Mesendoderm (in vitro differentiated cells): Measurements from ENCODE around the gene KLHL29.

ENCODE experiments used
- DNase-seq: peaks from one replicate; pipeline ENCODE4 v3.0.0; 2013
- H2AK5ac ChIP-seq: 2 replicates; pipeline ENCODE4 v1.6.1; 2013; ENCODE audit warnings: low read length, inconsistent platforms
- H2BK120ac ChIP-seq: 2 replicates; pipeline ENCODE4 v1.6.1; 2013; ENCODE audit warnings: low read depth, mild to moderate bottlenecking, low read length, moderate library complexity, mixed read lengths
- H2BK15ac ChIP-seq: replicated peaks from 2 replicates; pipeline ENCODE4 v1.6.1; 2013; ENCODE audit warnings: low read depth, mild to moderate bottlenecking, moderate library complexity
- H2BK5ac ChIP-seq: 2 replicates; pipeline ENCODE4 v1.6.1; 2013; ENCODE audit warnings: low read length, inconsistent platforms
- H3K18ac ChIP-seq: 2 replicates; pipeline ENCODE4 v1.6.1; 2013; ENCODE audit warnings: mild to moderate bottlenecking, low read length, mixed read lengths
- H3K23ac ChIP-seq: one replicate; pipeline ENCODE4 v1.6.1; 2013; ENCODE audit warnings: low read length
- H3K27ac ChIP-seq: 2 replicates; pipeline ENCODE4 v1.5.1; 2013; ENCODE audit warnings: low read depth, mild to moderate bottlenecking, inconsistent platforms, low read length, moderate library complexity
- H3K27me3 ChIP-seq: 2 replicates; pipeline ENCODE4 v1.6.1; 2013; ENCODE audit warnings: low read length, control low read depth, mild to moderate bottlenecking, inconsistent platforms; ENCODE audit not compliant: insufficient read depth, poor library complexity
- H3K36me3 ChIP-seq: 2 replicates; pipeline ENCODE4 v1.6.1; 2013; ENCODE audit warnings: low read length, inconsistent platforms; ENCODE audit not compliant: control insufficient read depth, insufficient read depth
- H3K4ac ChIP-seq: one replicate; pipeline ENCODE4 v1.6.1; 2013; ENCODE audit warnings: low read depth, mild to moderate bottlenecking, low read length, moderate library complexity
- H3K4me1 ChIP-seq: 2 replicates; pipeline ENCODE4 v1.6.1; 2013; ENCODE audit warnings: low read depth, low read length, inconsistent platforms; ENCODE audit not compliant: control insufficient read depth
- H3K4me2 ChIP-seq: 2 replicates; pipeline ENCODE4 v1.6.1; 2013; ENCODE audit warnings: low read length
- H3K4me3 ChIP-seq: 2 replicates; pipeline ENCODE4 v1.5.1; 2013; ENCODE audit warnings: mild to moderate bottlenecking, low read length
- H3K56ac ChIP-seq: one replicate; pipeline ENCODE4 v1.6.1; 2013; ENCODE audit warnings: low read length
- H3K79me1 ChIP-seq: 2 replicates; pipeline ENCODE4 v1.6.1; 2013; ENCODE audit warnings: low read length, inconsistent platforms
- H3K79me2 ChIP-seq: 2 replicates; pipeline ENCODE4 v1.6.1; 2013; ENCODE audit warnings: mild to moderate bottlenecking, low read length; ENCODE audit not compliant: control insufficient read depth, insufficient read depth
- H3K9ac ChIP-seq: 2 replicates; pipeline ENCODE4 v1.6.1; 2013; ENCODE audit warnings: low read length, inconsistent platforms
- H4K5ac ChIP-seq: one replicate; pipeline ENCODE4 v1.6.1; 2013; ENCODE audit warnings: low read length
- H4K8ac ChIP-seq: one replicate; pipeline ENCODE4 v1.6.1; 2013; ENCODE audit warnings: low read depth, mild to moderate bottlenecking, control low read depth, low read length, moderate library complexity
- WGBS: extraction: QIAGEN DNeasy Blood & Tissue Kit; methylation state at CpG from one replicate; pipeline ENCODE4 v1.1.7; 2013; ENCODE audit warnings: low lambda C conversion rate, missing lambda C conversion rate; ENCODE audit not compliant: insufficient coverage; ENCODE audit errors: extremely low coverage; 5-methylcytosine and 5-hydroxymethylcytosine counted together

KLHL29 gene

DNA sequence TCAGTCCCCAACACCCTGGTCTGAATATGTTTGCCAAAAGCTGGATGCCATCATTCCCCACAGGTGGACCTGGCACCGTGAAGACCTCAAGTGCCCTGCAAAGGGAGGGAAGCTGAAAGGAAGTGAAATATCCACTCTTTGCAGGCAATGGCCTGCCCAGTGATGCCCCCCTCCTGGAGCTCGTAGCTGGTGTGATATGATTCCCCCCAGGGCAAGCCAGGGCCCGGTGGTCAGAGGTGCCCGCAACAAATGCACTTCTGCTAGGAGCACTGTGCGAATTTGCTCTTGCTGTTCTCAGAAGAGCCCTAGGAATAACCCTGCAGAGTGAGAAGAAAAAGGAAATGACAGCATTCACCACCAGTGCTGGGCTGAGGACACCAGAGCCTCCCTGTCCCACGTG is 247.4 kb downstream of the KLHL29 start:
- Histone ChIP-seq H3K36me3 (no peaks in the 10 kb centered on the region), H3K4me1 (peaks cover 2% of the 10 kb centered on the region)
- no CpG with 5 or more reads among the region's 6 CpGs for WGBS

GRCh38 chr2:23632831-23633395 is 247.9 kb downstream of the KLHL29 start:
- no peak overlapping the region for H3K4me3 ChIP-seq
- no peak overlapping the region for H2BK15ac ChIP-seq
- DNase-seq = no peak
- no peak overlapping the region for H3K56ac ChIP-seq
- H4K5ac ChIP-seq = no peak overlapping the region
- no peak overlapping the region for H2AK5ac ChIP-seq
- no peak overlapping the region for H3K18ac ChIP-seq
- H3K4me1 ChIP-seq = peaks cover 2% of the 10 kb centered on the region
- H3K79me2 ChIP-seq = no peaks in the 10 kb centered on the region
- H3K79me1 ChIP-seq = no peaks in the 10 kb centered on the region
- no peak overlapping the region for H4K8ac ChIP-seq
- no peak overlapping the region for H2BK120ac ChIP-seq
- no peak overlapping the region for H3K4me2 ChIP-seq
- no peak overlapping the region for H3K9ac ChIP-seq
- WGBS = no CpG with 5 or more reads among the region's 5 CpGs
- H3K27me3 ChIP-seq = no peaks in the 10 kb centered on the region
- no peak overlapping the region for H3K23ac ChIP-seq
- no peak overlapping the region for H3K27ac ChIP-seq
- H2BK5ac ChIP-seq = no peak overlapping the region
- H3K36me3 ChIP-seq = no peaks in the 10 kb centered on the region
- no peak overlapping the region for H3K4ac ChIP-seq

More for the DNA sequence above, 247.4 kb downstream of the KLHL29 start:
- no peak overlapping the region for H2BK5ac ChIP-seq
- no peaks in the 10 kb centered on the region for H3K79me2 ChIP-seq
- no peaks in the 10 kb centered on the region for H3K27me3 ChIP-seq
- H3K4me2 ChIP-seq = no peak overlapping the region
- H3K27ac ChIP-seq = no peak overlapping the region
- H3K4me3 ChIP-seq = no peak overlapping the region
- no peak for DNase-seq
- H2AK5ac ChIP-seq = no peak overlapping the region
- no peak overlapping the region for H2BK15ac ChIP-seq
- H3K56ac ChIP-seq = no peak overlapping the region
- H4K5ac ChIP-seq = no peak overlapping the region
- H3K23ac ChIP-seq = no peak overlapping the region
- no peaks in the 10 kb centered on the region for H3K79me1 ChIP-seq
- H3K18ac ChIP-seq = no peak overlapping the region
- H2BK120ac ChIP-seq = no peak overlapping the region
- no peak overlapping the region for H4K8ac ChIP-seq
- no peak overlapping the region for H3K4ac ChIP-seq
- H3K9ac ChIP-seq = no peak overlapping the region

DNA sequence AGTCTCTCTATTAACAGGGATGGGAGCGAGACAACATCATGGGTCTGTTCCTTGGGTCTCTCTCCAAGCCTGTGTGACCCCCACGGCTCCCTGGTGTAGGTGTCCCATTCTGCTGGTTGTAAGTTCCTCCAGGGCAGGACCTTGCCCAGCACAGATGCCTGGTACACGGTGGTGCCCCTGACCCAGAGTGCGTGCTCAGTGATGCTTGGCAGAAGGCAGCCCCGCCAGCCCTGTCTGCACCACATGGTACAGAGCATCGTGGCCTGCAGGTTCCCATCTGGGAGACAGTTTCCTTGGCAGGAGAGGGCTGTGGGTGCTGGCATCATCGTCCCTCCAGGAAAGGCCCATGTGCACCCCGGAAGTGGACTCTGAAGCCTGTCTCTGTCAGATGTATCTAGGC is 249.0 kb downstream of the KLHL29 start:
- Histone ChIP-seq H3K23ac (no peak overlapping the region), H3K36me3 (no peaks in the 10 kb centered on the region), H3K4me3 (no peak overlapping the region), H2AK5ac (no peak overlapping the region), H3K27ac (no peak overlapping the region), H3K4ac (no peak overlapping the region), H3K79me1 (no peaks in the 10 kb centered on the region), H3K4me2 (no peak overlapping the region), H3K18ac (no peak overlapping the region), H4K8ac (no peak overlapping the region), H4K5ac (no peak overlapping the region), H3K56ac (no peak overlapping the region), H3K79me2 (no peaks in the 10 kb centered on the region), H2BK5ac (no peak overlapping the region), H3K4me1 (peaks cover 2% of the 10 kb centered on the region), H3K9ac (no peak overlapping the region), H3K27me3 (no peaks in the 10 kb centered on the region), H2BK120ac (no peak overlapping the region), H2BK15ac (no peak overlapping the region)
- WGBS = no CpG with 5 or more reads among the region's 8 CpGs
- DNase-seq = no peak

- Histone ChIP-seq H2BK15ac (no peak overlapping the region), H3K4me1 (peaks cover 2% of the 10 kb centered on the region), H3K23ac (no peak overlapping the region), H4K8ac (no peak overlapping the region), H4K5ac (no peak overlapping the region), H3K79me2 (no peaks in the 10 kb centered on the region), H3K4me2 (no peak overlapping the region), H3K4ac (no peak overlapping the region), H3K56ac (no peak overlapping the region), H3K27me3 (no peaks in the 10 kb centered on the region), H2AK5ac (no peak overlapping the region), H2BK5ac (no peak overlapping the region), H3K9ac (no peak overlapping the region), H3K36me3 (no peaks in the 10 kb centered on the region), H3K27ac (no peak overlapping the region), H3K18ac (no peak overlapping the region), H2BK120ac (no peak overlapping the region), H3K4me3 (no peak overlapping the region), H3K79me1 (no peaks in the 10 kb centered on the region)
- no peak for DNase-seq
- no CpG with 5 or more reads among the region's 23 CpGs for WGBS
Observed at GRCh38 chr2:23635442-23636340, 250.7 kb downstream of the KLHL29 start.

DNA sequence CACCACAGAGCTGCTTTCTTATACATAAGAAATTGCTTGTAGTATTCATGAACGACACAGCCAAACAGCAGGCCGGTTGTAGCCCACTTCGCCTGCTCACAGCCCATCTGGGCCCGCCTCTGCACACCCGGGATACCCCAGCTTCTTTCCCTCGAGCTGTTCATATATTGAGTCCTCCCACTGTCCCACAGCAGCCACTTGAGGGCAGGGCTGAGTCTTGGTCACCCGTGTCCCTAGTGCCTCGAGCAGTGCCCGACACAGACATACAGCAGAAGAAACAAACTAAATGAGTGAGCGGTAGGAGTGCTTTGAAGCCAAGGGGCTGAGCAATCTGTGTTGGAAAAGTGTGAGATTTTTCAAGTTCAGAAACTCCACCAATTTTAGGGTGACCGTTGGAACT is 251.4 kb downstream of the KLHL29 start:
- Histone ChIP-seq H4K8ac (no peak overlapping the region), H3K4me2 (no peak overlapping the region), H3K79me1 (no peaks in the 10 kb centered on the region), H2AK5ac (no peak overlapping the region), H2BK15ac (no peak overlapping the region), H3K79me2 (no peaks in the 10 kb centered on the region), H3K4ac (no peak overlapping the region), H3K4me1 (peaks cover 2% of the 10 kb centered on the region), H3K23ac (no peak overlapping the region), H3K4me3 (no peak overlapping the region), H4K5ac (no peak overlapping the region), H3K36me3 (no peaks in the 10 kb centered on the region), H2BK120ac (peak overlapping the region; percentile 2), H2BK5ac (peak overlapping the region; percentile 82), H3K18ac (peak overlapping the region; percentile 2), H3K9ac (peak overlapping the region; percentile 42), H3K27me3 (no peaks in the 10 kb centered on the region), H3K27ac (peak overlapping the region; percentile 64), H3K56ac (peak overlapping the region; percentile 79)
- no CpG with 5 or more reads among the region's 11 CpGs for WGBS
- peak; percentile 69 for DNase-seq
